HG02678 (cell line): ENCODE data around the gene TRIM9.
"Not testable (repeated sequence)": the region's sequence is repeated elsewhere in the genome, so short reads cannot be mapped to it uniquely, and the experiment has no call there.

ENCODE experiments used
- ATAC-seq: cut with Tn5 transposase; IDR thresholded peaks from one replicate; pipeline ENCODE4 v1.9.1; 2021; ENCODE audit warnings: mild to moderate bottlenecking, moderate library complexity; ENCODE audit not compliant: unreplicated experiment

TRIM9 gene

GRCh38 chr14:51006324-51006723 is 88.6 kb downstream of the TRIM9 start:
- no peak for ATAC-seq

- no peak for ATAC-seq
Observed at GRCh38 chr14:51004801-51005526, 89.9 kb downstream of the TRIM9 start.

GRCh38 chr14:51004352-51004800 is 90.5 kb downstream of the TRIM9 start:
- no peak for ATAC-seq

- no peak for ATAC-seq
Observed at GRCh38 chr14:51002406-51002999, 92.4 kb downstream of the TRIM9 start.

- ATAC-seq, result no peak
Observed at GRCh38 chr14:51000566-51000965, 94.3 kb downstream of the TRIM9 start.

GRCh38 chr14:50999726-51000125 is 95.2 kb downstream of the TRIM9 start:
- ATAC-seq, result no peak

- ATAC-seq, result no peak
Observed at GRCh38 chr14:50998612-50999011, 96.3 kb downstream of the TRIM9 start.

GRCh38 chr14:50997712-50998111 is 97.2 kb downstream of the TRIM9 start:
- ATAC-seq, result no peak

GRCh38 chr14:50994158-50994557 is 100.7 kb downstream of the TRIM9 start:
- not testable (repeated sequence) for ATAC-seq

- ATAC-seq, result no peak
Observed at GRCh38 chr14:50985859-50986331, 109.0 kb downstream of the TRIM9 start.

GRCh38 chr14:50985124-50985858 is 109.6 kb downstream of the TRIM9 start:
- ATAC-seq, result no peak

GRCh38 chr14:50984036-50984710 is 110.7 kb downstream of the TRIM9 start:
- ATAC-seq, result no peak

GRCh38 chr14:50979941-50980850 is 114.7 kb downstream of the TRIM9 start:
- ATAC-seq, result no peak

GRCh38 chr14:50978888-50979287 is 116.0 kb downstream of the TRIM9 start:
- ATAC-seq, result peak; percentile 87

- no peak for ATAC-seq
Observed at GRCh38 chr14:50978529-50978871, 116.4 kb downstream of the TRIM9 start.

- ATAC-seq, result peak; percentile 53
Observed at GRCh38 chr14:50977863-50978528, 116.9 kb downstream of the TRIM9 start.

GRCh38 chr14:50974118-50974517 is 120.8 kb downstream of the TRIM9 start:
- no peak for ATAC-seq

GRCh38 chr14:50972734-50973133 is 122.2 kb downstream of the TRIM9 start:
- ATAC-seq, result no peak

- ATAC-seq, result no peak
Observed at GRCh38 chr14:50970886-50971781, 123.8 kb downstream of the TRIM9 start.
